Heart left ventricle (tissue), 16 donors: ENCODE data around the gene ADGRL3. TPM values are rescaled to one million over a fixed set of nuclear protein-coding genes. Genes with fewer than 3 reads are reported as not detected.

Source experiments
- ATAC-seq, 4 donors: fragments of 200-7000 bp; cut with Tn5 transposase; one replicate each; pipeline ENCODE4 v1.9.1; 2020 to 2022; ENCODE audit warnings: moderate library complexity in 4 of 4, mild to moderate bottlenecking in 3 of 4, moderate number of reproducible peaks in 1 of 4
- DNase-seq, 5 donors: peaks; one replicate each; pipeline ENCODE4 v3.0.0-alpha.2; 2020
- H3K27ac ChIP-seq, 12 donors: fragments of 200-600 bp; sonication (generic) in 4 of 12; one replicate each; pipeline versions ENCODE4 v1.5.0 to v1.8.0; 2016 to 2022; ENCODE audit warnings: mild to moderate bottlenecking in 2 of 12
- H3K27me3 ChIP-seq, 9 donors: fragments of 200-600 bp; sonication (generic) in 2 of 9; one replicate each; pipeline versions ENCODE4 v1.5.1 to v1.8.0; 2016 to 2022; ENCODE audit warnings: mild to moderate bottlenecking in 3 of 9
- H3K36me3 ChIP-seq, 9 donors: fragments of 200-600 bp; sonication (generic) in 2 of 9; one replicate each; pipeline versions ENCODE4 v1.5.0 to v1.8.0; 2018 to 2022; ENCODE audit warnings: mild to moderate bottlenecking in 2 of 9
- H3K4me1 ChIP-seq, 12 donors: fragments of 200-600 bp; sonication (generic) in 4 of 12; one replicate each; pipeline versions ENCODE4 v1.5.0 to v1.8.0; 2016 to 2022; ENCODE audit warnings: mild to moderate bottlenecking in 3 of 12
- H3K4me3 ChIP-seq, 12 donors: fragments of 200-600 bp; sonication (generic) in 4 of 12; one replicate each; pipeline versions ENCODE4 v1.5.0 to v1.8.0; 2017 to 2022; ENCODE audit warnings: mild to moderate bottlenecking in 9 of 12, moderate library complexity in 4 of 12
- H3K9me3 ChIP-seq, 12 donors: fragments of 200-600 bp; sonication (generic) in 4 of 12; one replicate each; pipeline versions ENCODE4 v1.5.0 to v1.8.0; 2016 to 2022; ENCODE audit warnings: mild to moderate bottlenecking in 1 of 12
- POLR2A ChIP-seq, 2 donors: fragments of 450-650 bp; IDR thresholded peaks; one replicate each; pipeline ENCODE4 v1.6.1; 2017; ENCODE audit warnings: antibody characterized with exemption in 2 of 2, mild to moderate bottlenecking in 2 of 2, moderate library complexity in 2 of 2
- WGBS, 4 donors: extraction: QIAGEN DNeasy Blood & Tissue Kit in 2 of 4; methylation state at CpG; one replicate each; pipeline versions ENCODE4 v1.1.5 to v1.1.7; 2013 to 2018; 5-methylcytosine and 5-hydroxymethylcytosine counted together
- intact Hi-C, 10 donors: fragments of 100-400 bp; cut with DNase I; formaldehyde crosslinking; loops; one replicate each; pipeline versions ENCODE4 v1.11.1 to v1.14.2; 2022
- polyA plus RNA-seq, 2 donors: library from polyadenylated mRNA; stranded (reverse); fragments of 200-250 nt; gene quantifications; one replicate each; pipeline ENCODE4 v1.2.3, GENCODE V29; 2013
- total RNA-seq, 9 donors: library from RNA; depleted of rRNA in 2 of 9; stranded (reverse); fragments of >200 nt in 2 of 9; fragmentation: NEBNext Ultra II Directional in 3 of 9; extraction: Animal tissue kit (Norgen Biotek cat#: 25700) in 3 of 9; gene quantifications; one replicate each; pipeline versions ENCODE4 v1.1.0 to v1.2.4, GENCODE V29; 2016 to 2023
- TF ChIP-seq, protein P1 (sequence below), 12 donors: fragments of 200-600 bp; sonication (generic) in 4 of 12; IDR thresholded peaks; one replicate each; pipeline versions ENCODE4 v1.5.0 to v1.8.0; 2018 to 2022; ENCODE audit warnings: antibody characterized with exemption in 12 of 12, mild to moderate bottlenecking in 5 of 12
- donor health status: ischemic (EF 13 %, LVEDD 7.1; RV severe dilation, severe dysfunction).
- donor health status: healthy with polysubstance abuse.
- donor health status: DM: no; HTN: yes; CAD: no.
- donor health status: DM: no; HTN: no; CAD: no.
- donor health status: ischemic (EF 25% LVEDD 6.9; RV normal size, moderate dysfunction).
- donor health status: ischemic (EF 25% LVEDD 5.7; RV mildly dilated, moderate dysfunction).
- donor health status: healthy.
- donor health status: DM: yes; HTN: yes; CAD: no.
- donor health status: ischemic (EF 35%, LVEDD 5.7; RV mildly dilated, moderate dysfunction).
- donor health status: nonischemic (EF 11% LVEDD 7.7; RV severe dilation, severe dysfunction).
- donor health status: DM: yes; HTN: yes; CAD: no.
- donor health status: PGD.
- donor health status: ischemic (EF 29% LVEDD 5.4; RV normal size, mild dysfunction).
- donor health status: nonischemic (EF 23%, LVEDD 6.1; RV moderate dilation, normal function).

The ADGRL3 gene
- total and polyA plus RNA-seq, 11 donors = 0.84 to 24.4 (median 7.6) TPM

GRCh38 chr4:61389640-61390039 lies 189.5 kb downstream of the ADGRL3 start:
- H3K27me3 ChIP-seq = no peaks in the 10 kb centered on the region
- H3K36me3 ChIP-seq = no peaks in the 10 kb centered on the region
- no peak overlapping the region for H3K27ac ChIP-seq
- no peak overlapping the region for H3K4me3 ChIP-seq
- DNase-seq (no peak), ATAC-seq (no peak)
- H3K4me1 ChIP-seq = peaks cover 0 to 6% (median 0%) of the 10 kb centered on the region in 12 donors
- no peaks in the 10 kb centered on the region for H3K9me3 ChIP-seq
- intact Hi-C loops = no loop called here
- 28 to 46% (median 39%) methylated on average over 2 of the region's 2 CpGs for WGBS, 4 donors
- TF ChIP-seq POLR2A (IDR thresholded peaks at IDR 0.05) = no peak
- TF ChIP-seq, protein P1, sequence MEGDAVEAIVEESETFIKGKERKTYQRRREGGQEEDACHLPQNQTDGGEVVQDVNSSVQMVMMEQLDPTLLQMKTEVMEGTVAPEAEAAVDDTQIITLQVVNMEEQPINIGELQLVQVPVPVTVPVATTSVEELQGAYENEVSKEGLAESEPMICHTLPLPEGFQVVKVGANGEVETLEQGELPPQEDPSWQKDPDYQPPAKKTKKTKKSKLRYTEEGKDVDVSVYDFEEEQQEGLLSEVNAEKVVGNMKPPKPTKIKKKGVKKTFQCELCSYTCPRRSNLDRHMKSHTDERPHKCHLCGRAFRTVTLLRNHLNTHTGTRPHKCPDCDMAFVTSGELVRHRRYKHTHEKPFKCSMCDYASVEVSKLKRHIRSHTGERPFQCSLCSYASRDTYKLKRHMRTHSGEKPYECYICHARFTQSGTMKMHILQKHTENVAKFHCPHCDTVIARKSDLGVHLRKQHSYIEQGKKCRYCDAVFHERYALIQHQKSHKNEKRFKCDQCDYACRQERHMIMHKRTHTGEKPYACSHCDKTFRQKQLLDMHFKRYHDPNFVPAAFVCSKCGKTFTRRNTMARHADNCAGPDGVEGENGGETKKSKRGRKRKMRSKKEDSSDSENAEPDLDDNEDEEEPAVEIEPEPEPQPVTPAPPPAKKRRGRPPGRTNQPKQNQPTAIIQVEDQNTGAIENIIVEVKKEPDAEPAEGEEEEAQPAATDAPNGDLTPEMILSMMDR (IDR thresholded peaks at IDR 0.05) = no peak

DNA sequence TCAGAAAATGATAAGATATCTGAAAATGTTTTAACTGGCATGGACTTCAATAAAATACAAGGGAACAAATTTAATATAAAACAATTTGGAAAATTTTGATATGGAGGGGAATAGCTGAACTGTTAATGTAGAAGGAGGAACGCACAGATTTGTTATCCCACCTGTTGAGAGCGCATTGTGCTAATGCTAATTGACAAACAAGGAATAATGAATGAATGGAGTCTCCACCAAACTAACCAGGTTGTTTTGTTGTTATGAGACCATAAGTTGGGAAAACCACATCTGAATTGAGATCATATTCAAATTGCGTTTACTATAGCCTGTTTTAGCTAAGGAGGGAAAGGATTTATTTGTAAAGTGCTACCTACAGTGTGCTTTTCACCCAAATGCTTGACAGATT lies 195.6 kb downstream of the ADGRL3 start:
- Histone ChIP-seq H3K27ac (no peak overlapping the region), H3K36me3 (no peaks in the 10 kb centered on the region), H3K27me3 (no peaks in the 10 kb centered on the region), H3K4me1 (peaks cover 0 to 4% (median 0%) of the 10 kb centered on the region in 12 donors), H3K4me3 (no peak overlapping the region), H3K9me3 (no peaks in the 10 kb centered on the region)
- 84 to 92% (median 86%) methylated on average over 3 of the region's 3 CpGs for WGBS, 4 donors
- TF ChIP-seq, protein P1 (IDR thresholded peaks at IDR 0.05) = no peak
- no peak for TF ChIP-seq POLR2A (IDR thresholded peaks at IDR 0.05)
- DNase-seq = no peak
- intact Hi-C loops = no loop called here
- no peak for ATAC-seq

GRCh38 chr4:61397174-61397573 lies 197.0 kb downstream of the ADGRL3 start:
- TF ChIP-seq, protein P1 (IDR thresholded peaks at IDR 0.05) = no peak
- no peak for TF ChIP-seq POLR2A (IDR thresholded peaks at IDR 0.05)
- Histone ChIP-seq H3K9me3 (no peaks in the 10 kb centered on the region), H3K36me3 (no peaks in the 10 kb centered on the region), H3K4me1 (peaks cover 0 to 4% (median 0%) of the 10 kb centered on the region in 12 donors), H3K27me3 (no peaks in the 10 kb centered on the region), H3K4me3 (no peak overlapping the region), H3K27ac (peak overlapping the region in 1 of 12 donors; percentile 5)
- intact Hi-C loops = no loop called here
- peak in 3 of 4 donors; percentile 36 to 85 (median 71) for ATAC-seq
- DNase-seq = no peak
- 62 to 77% (median 68%) methylated on average over 1 of the region's 1 CpG for WGBS, 4 donors

DNA sequence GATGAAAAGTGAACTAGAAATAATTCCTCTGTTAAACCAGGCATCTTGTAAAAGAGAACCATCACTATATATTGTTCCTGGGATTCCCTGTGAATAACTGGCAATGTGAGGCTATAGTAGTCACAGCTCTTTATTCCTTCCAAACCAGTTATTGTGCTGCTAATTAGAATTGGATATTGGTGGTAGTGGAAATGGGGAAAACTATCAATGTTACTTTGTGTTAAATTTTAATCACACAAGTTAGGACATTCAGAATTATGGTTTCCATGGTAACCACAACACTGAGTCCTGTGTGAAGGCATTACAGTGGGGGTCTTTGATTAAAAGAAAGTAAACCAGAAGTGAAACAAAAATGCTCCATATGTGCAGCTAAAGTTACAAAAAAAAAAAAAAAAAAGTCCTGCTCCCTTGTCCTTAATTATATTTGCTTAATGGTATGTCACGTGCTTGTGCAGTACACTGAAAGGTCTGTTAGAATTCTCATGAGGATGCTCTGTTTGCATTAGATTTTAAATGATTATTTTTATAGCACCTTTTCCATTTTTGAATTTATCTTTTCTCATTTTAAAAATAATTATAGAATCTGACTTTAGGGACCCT lies 200.4 kb downstream of the ADGRL3 start:
- intact Hi-C loops = no loop called here
- H3K9me3 ChIP-seq = no peaks in the 10 kb centered on the region

More for the DNA sequence above, 200.4 kb downstream of the ADGRL3 start:
- peaks cover 0 to 4% (median 0%) of the 10 kb centered on the region in 12 donors for H3K4me1 ChIP-seq
- no peaks in the 10 kb centered on the region for H3K36me3 ChIP-seq
- TF ChIP-seq, protein P1 (IDR thresholded peaks at IDR 0.05) = no peak
- TF ChIP-seq POLR2A (IDR thresholded peaks at IDR 0.05) = no peak
- ATAC-seq = no peak
- no peaks in the 10 kb centered on the region for H3K27me3 ChIP-seq
- WGBS, 4 donors = 76 to 90% (median 85%) methylated on average over 1 of the region's 1 CpG
- H3K27ac ChIP-seq = no peak overlapping the region
- H3K4me3 ChIP-seq = no peak overlapping the region
- DNase-seq = no peak
